GM21447 (cell line): Measurements from ENCODE around the gene MSH2.
A peak's percentile ranks its signal among the peaks of the same experiment; 100 is the strongest.
"Not testable (repeated sequence)": the region's sequence is repeated elsewhere in the genome, so short reads cannot be mapped to it uniquely, and the experiment has no call there.

ENCODE experiments used
- ATAC-seq: cut with Tn5 transposase; IDR thresholded peaks from one replicate; pipeline ENCODE4 v1.9.1; 2021; ENCODE audit not compliant: unreplicated experiment

The MSH2 gene

GRCh38 chr2:47402805-47403608 is at the start of gene MSH2:
Gene MSH2 (plus strand): TSS chr2:47403156. CDS start chr2:47403192, 36 bp downstream.
- ATAC-seq, result peak; percentile 91

DNA sequence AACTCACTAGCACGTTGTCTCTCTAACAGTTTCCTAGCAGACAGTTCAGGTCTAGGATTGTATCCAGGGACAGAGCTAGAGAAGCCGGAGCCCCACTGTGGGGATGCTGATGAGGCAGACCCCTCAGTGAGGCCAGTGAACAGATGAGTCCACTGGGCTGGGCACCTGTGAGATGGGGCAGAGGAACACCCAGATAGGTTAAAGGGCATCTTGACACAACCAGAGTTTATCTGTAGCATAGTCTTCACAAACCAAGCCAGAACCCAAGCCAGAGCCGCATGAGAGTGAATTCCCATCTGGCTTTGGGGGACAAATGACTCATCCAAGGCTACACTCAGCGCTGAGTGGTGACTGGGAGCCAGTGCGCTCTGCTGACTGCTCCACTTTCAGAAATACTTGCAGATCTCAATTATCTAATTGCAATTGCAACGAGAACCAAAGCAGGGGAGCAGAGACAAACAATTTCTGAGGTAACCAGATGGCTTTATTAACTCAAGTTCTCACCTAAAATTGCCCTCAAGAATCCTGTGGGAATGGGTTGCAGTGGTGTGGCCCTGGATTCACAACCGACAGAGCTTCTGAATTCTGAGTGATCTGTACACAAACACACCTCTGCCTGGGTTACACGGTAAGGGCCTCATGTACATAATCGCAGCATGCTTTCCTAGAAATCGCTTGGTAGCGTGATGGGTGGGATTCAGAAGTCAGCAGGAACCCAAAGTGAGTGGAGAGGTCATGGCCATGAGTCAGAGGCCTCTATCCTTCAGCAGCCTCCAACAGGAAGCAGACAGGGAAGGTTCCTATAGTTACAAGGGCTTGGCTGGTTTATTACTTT is 48.7 kb upstream of the MSH2 start:
- ATAC-seq, result no peak

- ATAC-seq, result no peak
These were observed 48.1 kb upstream of the MSH2 start for GRCh38 chr2:47354848-47355204.

DNA sequence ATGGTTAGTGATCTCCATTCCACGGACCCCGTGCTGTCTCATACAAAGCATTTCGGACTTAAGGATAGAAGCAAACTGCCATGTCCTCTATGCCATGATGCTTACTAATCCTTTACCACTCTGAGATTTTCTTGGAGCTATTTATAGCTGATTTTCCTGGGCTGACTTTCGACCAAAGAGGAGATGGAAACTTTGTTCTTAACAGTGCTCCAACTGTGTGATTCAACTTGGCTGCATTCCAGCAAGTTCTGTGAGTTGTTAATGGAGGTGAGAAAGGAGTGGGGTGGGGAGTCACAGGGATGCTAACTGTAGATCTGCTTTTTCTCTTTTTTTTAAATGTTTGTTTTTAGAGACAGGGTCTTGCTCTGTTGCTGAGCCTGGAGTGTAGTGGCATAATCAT is 45.5 kb upstream of the MSH2 start:
- no peak for ATAC-seq

DNA sequence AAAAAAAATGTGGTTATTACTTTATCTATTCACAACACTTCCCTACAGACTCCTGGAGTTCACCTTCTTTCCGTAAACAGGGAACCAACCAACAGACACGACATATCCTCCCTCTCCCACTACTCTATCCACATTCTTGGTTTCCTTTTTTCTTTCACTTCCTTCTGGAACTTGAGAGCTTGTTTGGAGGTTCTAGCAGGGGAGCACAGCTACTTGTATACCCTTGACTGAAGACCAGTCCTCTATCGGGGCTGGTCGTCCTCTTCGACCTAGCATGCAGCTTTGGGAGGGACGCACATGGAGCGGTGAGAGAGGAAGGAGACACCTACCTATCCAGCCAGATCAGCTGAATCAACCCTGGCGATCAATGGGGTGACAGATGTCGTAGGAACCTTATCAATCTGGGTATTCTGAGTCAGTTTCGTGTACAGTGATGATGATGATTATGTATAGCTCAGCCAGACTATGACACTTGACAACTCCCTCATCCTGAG is 43.5 kb upstream of the MSH2 start:
- ATAC-seq, result no peak

GRCh38 chr2:47360283-47360682 is 42.7 kb upstream of the MSH2 start:
- ATAC-seq, result no peak

- no peak for ATAC-seq
These were observed 42.0 kb upstream of the MSH2 start for GRCh38 chr2:47360927-47361326.

GRCh38 chr2:47361505-47362229 is 41.3 kb upstream of the MSH2 start:
- ATAC-seq, result not testable (repeated sequence)

- ATAC-seq, result no peak
These were observed 29.2 kb upstream of the MSH2 start for GRCh38 chr2:47373747-47374146.

GRCh38 chr2:47375307-47375706 is 27.6 kb upstream of the MSH2 start:
- ATAC-seq, result no peak

DNA sequence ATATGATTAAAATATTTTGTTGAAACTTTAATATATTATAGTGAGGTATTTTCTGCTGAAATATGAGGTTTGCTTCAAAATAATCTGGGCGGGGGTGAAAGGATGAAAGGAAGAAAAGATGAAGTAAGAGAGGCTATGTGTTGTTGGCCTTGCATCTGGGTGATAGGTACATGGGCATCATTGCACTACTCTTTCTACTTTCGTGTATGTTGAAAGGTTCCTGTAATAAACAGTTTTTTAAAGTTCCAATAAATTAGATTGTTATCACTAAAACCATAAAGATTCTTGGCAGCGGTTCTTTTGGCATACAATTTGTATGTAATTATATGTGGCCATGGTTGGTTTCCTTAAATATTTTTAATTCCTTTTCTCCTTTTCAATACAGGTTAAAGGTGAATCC is 23.6 kb upstream of the MSH2 start:
- ATAC-seq, result no peak

GRCh38 chr2:47381408-47381807 is 21.5 kb upstream of the MSH2 start:
- no peak for ATAC-seq

DNA sequence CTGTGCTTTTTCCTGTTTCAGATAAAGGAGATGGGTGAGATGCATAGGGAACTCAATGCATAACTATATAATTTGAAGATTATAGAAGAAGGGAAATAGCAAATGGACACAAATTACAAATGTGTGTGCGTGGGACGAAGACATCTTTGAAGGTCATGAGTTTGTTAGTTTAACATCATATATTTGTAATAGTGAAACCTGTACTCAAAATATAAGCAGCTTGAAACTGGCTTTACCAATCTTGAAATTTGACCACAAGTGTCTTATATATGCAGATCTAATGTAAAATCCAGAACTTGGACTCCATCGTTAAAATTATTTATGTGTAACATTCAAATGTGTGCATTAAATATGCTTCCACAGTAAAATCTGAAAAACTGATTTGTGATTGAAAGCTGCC is 16.4 kb upstream of the MSH2 start:
- ATAC-seq, result no peak

- ATAC-seq, result no peak
These were observed 14.1 kb upstream of the MSH2 start for GRCh38 chr2:47388888-47389287.

- no peak for ATAC-seq
These were observed 13.3 kb upstream of the MSH2 start for GRCh38 chr2:47389692-47390091.

GRCh38 chr2:47401789-47402554 is 984 bp upstream of the MSH2 start:
- no peak for ATAC-seq

DNA sequence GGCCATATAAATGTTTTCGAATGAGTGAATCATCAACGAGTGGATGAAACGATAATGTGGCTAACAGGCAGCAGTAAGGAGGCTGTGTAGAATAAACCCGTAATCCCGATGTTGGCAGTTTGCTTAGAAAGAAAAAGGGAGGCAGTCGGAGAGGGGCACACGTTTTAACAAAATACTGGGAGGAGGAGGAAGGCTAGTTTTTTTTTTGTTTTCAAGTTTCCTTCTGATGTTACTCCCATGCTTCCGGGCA is 476 bp upstream of the MSH2 start:
- ATAC-seq, result no peak

DNA sequence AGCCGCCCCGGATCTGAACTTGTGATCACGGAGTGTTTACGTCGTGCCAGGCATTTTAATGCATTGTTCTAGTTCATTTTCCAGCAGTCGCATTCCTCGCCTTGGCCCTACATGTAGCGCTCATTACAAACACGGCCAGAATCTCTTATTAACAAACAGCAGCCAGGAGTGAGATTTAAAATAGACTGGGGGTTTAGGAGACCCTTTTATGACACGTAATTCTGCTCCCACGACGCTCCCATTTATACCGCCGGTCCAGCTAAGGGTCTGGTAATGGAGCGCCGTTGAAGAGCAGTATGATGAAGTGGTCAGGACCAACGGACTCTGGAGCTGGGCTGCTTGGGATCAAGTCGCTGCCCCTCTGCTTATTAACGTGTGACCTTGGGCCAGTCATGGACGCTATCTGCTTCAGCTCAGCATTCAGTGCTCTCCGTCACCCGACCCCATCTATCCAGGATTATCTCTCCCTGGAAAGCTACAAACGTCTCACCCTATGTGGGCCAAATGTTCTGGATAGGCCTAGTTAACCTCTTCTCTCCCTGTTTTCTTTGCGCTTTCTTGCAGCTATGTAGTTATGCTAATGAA is 745 bp downstream of the MSH2 start:
- ATAC-seq, result peak; percentile 11

GRCh38 chr2:47404356-47404755 is 1.4 kb downstream of the MSH2 start:
- ATAC-seq, result no peak

DNA sequence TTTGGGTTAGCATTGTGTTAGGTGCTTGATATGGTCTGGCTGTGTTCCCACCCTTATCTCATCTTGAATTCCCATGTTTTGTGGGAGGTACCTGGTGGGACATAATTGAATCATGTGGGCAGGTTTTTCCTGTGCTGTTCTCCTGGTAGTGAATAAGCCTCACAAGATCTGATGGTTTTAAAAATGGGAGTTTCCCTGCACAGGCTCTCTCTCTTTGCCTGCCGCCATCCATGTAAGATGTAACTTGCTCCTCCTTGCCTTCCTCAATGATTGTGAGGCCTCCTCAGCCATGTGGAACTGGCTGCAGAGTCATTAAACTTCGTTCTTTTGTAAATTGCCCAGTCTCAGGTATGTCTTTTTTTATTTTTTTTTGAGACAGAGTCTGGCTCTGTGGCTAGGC is 2.8 kb downstream of the MSH2 start:
- no peak for ATAC-seq
